ENCODE measurements around the gene MIEF2.

DNA sequence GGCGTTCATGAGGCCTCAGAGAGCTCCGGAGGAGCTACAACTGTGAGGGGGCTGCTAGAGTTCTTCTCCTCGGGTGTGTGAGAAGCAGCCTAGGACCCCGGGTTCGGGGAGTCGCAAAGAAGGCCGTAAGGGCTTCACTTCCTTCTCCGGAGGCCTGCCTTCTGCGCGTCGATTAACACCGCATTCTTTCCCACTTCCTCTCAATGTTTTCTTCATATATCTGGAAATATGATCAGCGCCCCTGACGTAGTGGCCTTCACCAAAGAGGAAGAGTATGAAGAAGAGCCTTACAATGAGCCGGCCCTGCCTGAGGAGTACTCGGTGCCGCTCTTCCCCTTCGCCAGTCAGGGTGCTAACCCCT lies 55.1 kb downstream of the MIEF2 start:
- TF ChIP-seq, protein P1, sequence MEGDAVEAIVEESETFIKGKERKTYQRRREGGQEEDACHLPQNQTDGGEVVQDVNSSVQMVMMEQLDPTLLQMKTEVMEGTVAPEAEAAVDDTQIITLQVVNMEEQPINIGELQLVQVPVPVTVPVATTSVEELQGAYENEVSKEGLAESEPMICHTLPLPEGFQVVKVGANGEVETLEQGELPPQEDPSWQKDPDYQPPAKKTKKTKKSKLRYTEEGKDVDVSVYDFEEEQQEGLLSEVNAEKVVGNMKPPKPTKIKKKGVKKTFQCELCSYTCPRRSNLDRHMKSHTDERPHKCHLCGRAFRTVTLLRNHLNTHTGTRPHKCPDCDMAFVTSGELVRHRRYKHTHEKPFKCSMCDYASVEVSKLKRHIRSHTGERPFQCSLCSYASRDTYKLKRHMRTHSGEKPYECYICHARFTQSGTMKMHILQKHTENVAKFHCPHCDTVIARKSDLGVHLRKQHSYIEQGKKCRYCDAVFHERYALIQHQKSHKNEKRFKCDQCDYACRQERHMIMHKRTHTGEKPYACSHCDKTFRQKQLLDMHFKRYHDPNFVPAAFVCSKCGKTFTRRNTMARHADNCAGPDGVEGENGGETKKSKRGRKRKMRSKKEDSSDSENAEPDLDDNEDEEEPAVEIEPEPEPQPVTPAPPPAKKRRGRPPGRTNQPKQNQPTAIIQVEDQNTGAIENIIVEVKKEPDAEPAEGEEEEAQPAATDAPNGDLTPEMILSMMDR (conservative IDR thresholded peaks at IDR 0.05; ENCODE audit: low read depth, low read length) = no peak
- no peak for TF ChIP-seq EZH2 (IDR thresholded peaks at IDR 0.05; ENCODE audit: low read length, unreplicated experiment)

All from PC-3 (cell line).